ENCODE data around the gene SYNPR. TPM values are rescaled to one million over a fixed set of nuclear protein-coding genes. Genes with fewer than 3 reads are reported as not detected.
"Not testable (repeated sequence)": the region's sequence is repeated elsewhere in the genome, so short reads cannot be mapped to it uniquely, and the experiment has no call there.

SYNPR gene
- total RNA-seq, 2 donors from 2014 or later = 2.7 to 8.3 TPM

- DNase-seq (ENCODE audit: low spot score) = no peak
- no peaks in the 10 kb centered on the region for H3K27me3 ChIP-seq
- TF ChIP-seq CTCF (IDR thresholded peaks at IDR 0.05) = no peak
- H3K36me3 ChIP-seq = no peaks in the 10 kb centered on the region
- no peak overlapping the region for H3K27ac ChIP-seq
- H3K9me3 ChIP-seq = peaks cover 0 to 7% of the 10 kb centered on the region in 2 donors
- no peaks in the 10 kb centered on the region for H3K4me1 ChIP-seq
- no peak overlapping the region for H3K4me3 ChIP-seq
Measured at GRCh38 chr3:63644212-63644797, 366.2 kb downstream of the SYNPR start.

- not testable (repeated sequence) for H3K9me3 ChIP-seq; H3K27ac ChIP-seq; H3K4me1 ChIP-seq; DNase-seq (ENCODE audit: low spot score); H3K36me3 ChIP-seq; H3K27me3 ChIP-seq; H3K4me3 ChIP-seq
Measured at GRCh38 chr3:63644928-63645781, 367.0 kb downstream of the SYNPR start.

GRCh38 chr3:63652066-63652725 lies 374.1 kb downstream of the SYNPR start, which contains the start of gene SNTN:
TSS of gene SNTN (plus strand) at chr3:63652675. CDS start at chr3:63652688, 13 bp downstream.
- Histone ChIP-seq H3K4me3 (no peak within 1 kb of the TSS), H3K27ac (no peak within 1 kb of the TSS), H3K4me1 (no peaks in the 10 kb centered on the region), H3K9me3 (no peaks in the 10 kb centered on the region), H3K36me3 (no peaks in the 10 kb centered on the region), H3K27me3 (no peaks in the 10 kb centered on the region)
- no peak for DNase-seq (ENCODE audit: low spot score)
- no peak for TF ChIP-seq CTCF (IDR thresholded peaks at IDR 0.05)

- Histone ChIP-seq H3K4me1 (no peaks in the 10 kb centered on the region), H3K4me3 (no peak overlapping the region), H3K27ac (no peak overlapping the region), H3K27me3 (no peaks in the 10 kb centered on the region), H3K36me3 (no peaks in the 10 kb centered on the region), H3K9me3 (no peaks in the 10 kb centered on the region)
- no peak for TF ChIP-seq CTCF (IDR thresholded peaks at IDR 0.05)
- DNase-seq (ENCODE audit: low spot score) = no peak
Measured at GRCh38 chr3:63654211-63654610, 376.1 kb downstream of the SYNPR start.

DNA sequence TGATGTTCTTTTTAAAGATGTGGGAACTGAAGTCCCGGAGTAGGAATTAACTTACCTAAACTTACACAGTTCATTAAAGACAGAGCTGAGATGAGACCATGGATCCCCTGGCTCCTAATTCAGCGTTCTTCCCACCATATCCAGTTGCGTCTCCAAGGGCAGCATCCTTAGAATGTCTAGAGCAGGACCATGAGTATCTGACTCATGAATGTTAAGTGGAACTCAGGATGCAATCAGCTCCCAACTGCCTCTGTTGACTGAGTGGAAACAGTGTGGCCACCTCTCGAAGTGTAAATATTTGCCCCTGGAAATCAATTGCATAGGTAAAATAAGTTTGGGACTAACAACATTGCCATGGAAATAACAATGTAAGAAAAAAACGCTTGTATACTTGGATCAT lies 376.8 kb downstream of the SYNPR start:
- no peaks in the 10 kb centered on the region for H3K36me3 ChIP-seq
- H3K4me3 ChIP-seq = no peak overlapping the region
- no peaks in the 10 kb centered on the region for H3K4me1 ChIP-seq
- H3K27me3 ChIP-seq = no peaks in the 10 kb centered on the region
- no peaks in the 10 kb centered on the region for H3K9me3 ChIP-seq
- no peak for TF ChIP-seq CTCF (IDR thresholded peaks at IDR 0.05)
- H3K27ac ChIP-seq = no peak overlapping the region
- DNase-seq (ENCODE audit: low spot score) = no peak

DNA sequence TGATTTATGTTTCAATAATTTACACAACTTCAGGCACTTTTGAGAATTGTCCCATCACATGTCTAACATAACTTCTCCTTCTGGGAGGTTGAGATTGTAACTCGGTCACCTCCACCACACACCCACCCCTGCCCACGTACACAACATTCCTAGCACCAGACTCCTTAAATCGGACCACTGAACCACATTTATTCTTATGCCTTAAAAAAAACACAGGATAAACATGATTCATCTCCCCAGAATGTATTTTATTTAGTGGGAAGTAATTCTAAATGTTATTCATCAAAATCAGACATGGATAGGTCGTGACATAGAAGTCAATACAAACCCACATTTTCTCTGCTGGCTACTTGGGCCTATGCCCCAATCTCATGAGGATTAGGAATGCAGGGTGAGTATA lies 377.4 kb downstream of the SYNPR start:
- Histone ChIP-seq H3K27ac (no peak overlapping the region), H3K4me3 (no peak overlapping the region), H3K36me3 (no peaks in the 10 kb centered on the region), H3K27me3 (no peaks in the 10 kb centered on the region), H3K4me1 (no peaks in the 10 kb centered on the region), H3K9me3 (no peaks in the 10 kb centered on the region)
- no peak for DNase-seq (ENCODE audit: low spot score)
- TF ChIP-seq CTCF (IDR thresholded peaks at IDR 0.05) = no peak

All from right atrium auricular region (tissue), 2 donors.